ENCODE results near the gene CRAMP1.
A peak's percentile ranks its signal among the peaks of the same experiment; 100 is the strongest.

The CRAMP1 gene

GRCh38 chr16:1668612-1669319, 56.6 kb downstream of the CRAMP1 start:
- DNase-seq = peak in 10 of 42 donors; percentile 14 to 46 (median 36)
- intact Hi-C loops (cut with DNase I) = no loop called here

GRCh38 chr16:1669698-1670097, 57.5 kb downstream of the CRAMP1 start:
- no peak for DNase-seq
- intact Hi-C loops (cut with DNase I) = no loop called here

GRCh38 chr16:1670371-1670770, 58.2 kb downstream of the CRAMP1 start:
- intact Hi-C loops (cut with DNase I) = no loop called here
- no peak for DNase-seq

GRCh38 chr16:1670866-1671265, 58.7 kb downstream of the CRAMP1 start:
- DNase-seq = no peak
- intact Hi-C loops (cut with DNase I) = no loop called here

GRCh38 chr16:1673424-1674151, 61.4 kb downstream of the CRAMP1 start:
- DNase-seq = no peak
- intact Hi-C loops (cut with DNase I) = no loop called here

GRCh38 chr16:1674306-1674705, 62.1 kb downstream of the CRAMP1 start:
- intact Hi-C loops (cut with DNase I) = no loop called here
- DNase-seq = no peak

- DNase-seq = no peak
- intact Hi-C loops (cut with DNase I) = no loop called here
These were observed 62.8 kb downstream of the CRAMP1 start for GRCh38 chr16:1674751-1675664.

GRCh38 chr16:1676661-1677060, 64.5 kb downstream of the CRAMP1 start:
- intact Hi-C loops (cut with DNase I) = no loop called here
- no peak for DNase-seq

- intact Hi-C loops (cut with DNase I) = no loop called here
- DNase-seq = no peak
These were observed 65.2 kb downstream of the CRAMP1 start for GRCh38 chr16:1677339-1677738.

GRCh38 chr16:1677942-1678499, 65.9 kb downstream of the CRAMP1 start, which contains the start of gene JPT2:
TSS of gene JPT2 (plus strand) at chr16:1678279. CDS start at chr16:1678313, 34 bp downstream.
- intact Hi-C loops (cut with DNase I) = no loop called here
- peak; percentile 88 to 97 (median 95) for DNase-seq

GRCh38 chr16:1678500-1679098, 66.4 kb downstream of the CRAMP1 start:
- DNase-seq = peak in 20 of 42 donors; percentile 7 to 56 (median 20)
- intact Hi-C loops (cut with DNase I) = no loop called here

GRCh38 chr16:1680361-1680760, 68.2 kb downstream of the CRAMP1 start:
- no peak for DNase-seq
- intact Hi-C loops (cut with DNase I) = no loop called here

- intact Hi-C loops (cut with DNase I) = no loop called here
- DNase-seq = no peak
These were observed 68.9 kb downstream of the CRAMP1 start for GRCh38 chr16:1681032-1681431.

- intact Hi-C loops (cut with DNase I) = no loop called here
- DNase-seq = no peak
These were observed 75.5 kb downstream of the CRAMP1 start for GRCh38 chr16:1687427-1688316.

GRCh38 chr16:1688807-1689560, 76.8 kb downstream of the CRAMP1 start:
- DNase-seq = no peak
- intact Hi-C loops (cut with DNase I) = no loop called here

- intact Hi-C loops (cut with DNase I) = no loop called here
- no peak for DNase-seq
These were observed 77.7 kb downstream of the CRAMP1 start for GRCh38 chr16:1689853-1690252.

- DNase-seq = no peak
- intact Hi-C loops (cut with DNase I) = no loop called here
These were observed 78.7 kb downstream of the CRAMP1 start for GRCh38 chr16:1690810-1691209.

All from head of caudate nucleus (tissue), 42 donors.